ENCODE data around the gene DNAH3. TPM values are rescaled to one million over a fixed set of nuclear protein-coding genes. Genes with fewer than 3 reads are reported as not detected.

The DNAH3 gene
- total RNA-seq, 1 experiment from 2014 or later: 0.24 TPM

DNA sequence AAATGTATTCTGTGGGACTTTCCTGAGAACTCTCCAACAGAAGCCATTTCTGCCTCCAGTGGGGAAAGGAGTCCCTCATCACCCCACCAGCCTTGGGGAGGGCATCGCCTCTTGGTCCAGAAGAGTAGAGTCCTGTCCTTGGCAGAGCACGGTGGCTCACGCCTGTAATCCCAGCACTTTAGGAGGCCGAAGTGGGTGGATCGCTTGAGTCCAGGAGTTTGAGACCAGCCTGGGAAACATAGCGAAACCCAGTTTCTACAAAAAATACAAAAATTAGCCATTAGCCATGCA, 209.1 kb downstream of the DNAH3 start:
- Histone ChIP-seq H4K20me1 (ENCODE audit: control insufficient read depth, insufficient read depth, insufficient read length) (no peaks in the 10 kb centered on the region), H2BK20ac (ENCODE audit: low read depth, low read length, poor library complexity, severe bottlenecking) (no peak overlapping the region), H3K18ac (ENCODE audit: insufficient read length, low read depth, low read length) (no peak overlapping the region), H3K79me1 (ENCODE audit: insufficient read depth, low read depth, low read length, poor library complexity, severe bottlenecking) (no peaks in the 10 kb centered on the region), H4K5ac (ENCODE audit: insufficient read length, low read depth, low read length) (no peak overlapping the region), H4K91ac (ENCODE audit: insufficient read length, low read depth, low read length) (no peak overlapping the region), H3K9ac (ENCODE audit: extremely low read depth, insufficient read length, low read length) (no peak overlapping the region), H2BK15ac (ENCODE audit: low read depth, low read length) (no peak overlapping the region), H2BK120ac (ENCODE audit: low read depth, low read length, poor library complexity, severe bottlenecking) (no peak overlapping the region), H3K27ac (ENCODE audit: insufficient read length, low read depth, low read length) (no peak overlapping the region), H3K27me3 (ENCODE audit: insufficient read depth, low read length) (no peaks in the 10 kb centered on the region), H3K4ac (ENCODE audit: low read depth, low read length) (no peak overlapping the region), H3T11ph (ENCODE audit: low read length) (no peak overlapping the region), H3K56ac (ENCODE audit: insufficient read length, low read depth, low read length) (no peak overlapping the region), H3K4me2 (ENCODE audit: insufficient read depth, insufficient read length, low read length) (no peak overlapping the region), H3K14ac (ENCODE audit: insufficient read depth, low read length) (no peak overlapping the region), H4K8ac (replicated peaks; ENCODE audit: insufficient read length, low read depth, low read length) (no peak overlapping the region), H2AFZ (ENCODE audit: low read length) (no peak overlapping the region), H3K23ac (ENCODE audit: insufficient read length, low read depth, low read length) (no peak overlapping the region), H2BK5ac (ENCODE audit: insufficient read length, low read length) (no peak overlapping the region), H3K23me2 (ENCODE audit: insufficient read length, low read depth, low read length, poor library complexity, severe bottlenecking) (no peaks in the 10 kb centered on the region), H2AK5ac (ENCODE audit: insufficient read length, low read length) (no peak overlapping the region), H3K9me3 (ENCODE audit: control insufficient read depth, low read depth, low read length) (no peaks in the 10 kb centered on the region), H2BK12ac (ENCODE audit: insufficient read length, low read depth, low read length) (no peak overlapping the region), H3K4me1 (ENCODE audit: insufficient read depth, low read length) (no peaks in the 10 kb centered on the region; the same call in 1 of the 2 replicates), H3K79me2 (ENCODE audit: insufficient read depth, low read length) (no peaks in the 10 kb centered on the region)
- no peaks in the 10 kb centered on the region for H3K9me3 Mint-ChIP-seq
- WGBS (ENCODE audit: extremely low coverage, insufficient read length, low lambda C conversion rate): no CpG with 5 or more reads among the region's 6 CpGs
- no peaks in the 10 kb centered on the region for H3K36me3 Mint-ChIP-seq (ENCODE audit: insufficient read depth in 1 of 3, low read depth in 3 of 3)
- TF ChIP-seq, protein P1, sequence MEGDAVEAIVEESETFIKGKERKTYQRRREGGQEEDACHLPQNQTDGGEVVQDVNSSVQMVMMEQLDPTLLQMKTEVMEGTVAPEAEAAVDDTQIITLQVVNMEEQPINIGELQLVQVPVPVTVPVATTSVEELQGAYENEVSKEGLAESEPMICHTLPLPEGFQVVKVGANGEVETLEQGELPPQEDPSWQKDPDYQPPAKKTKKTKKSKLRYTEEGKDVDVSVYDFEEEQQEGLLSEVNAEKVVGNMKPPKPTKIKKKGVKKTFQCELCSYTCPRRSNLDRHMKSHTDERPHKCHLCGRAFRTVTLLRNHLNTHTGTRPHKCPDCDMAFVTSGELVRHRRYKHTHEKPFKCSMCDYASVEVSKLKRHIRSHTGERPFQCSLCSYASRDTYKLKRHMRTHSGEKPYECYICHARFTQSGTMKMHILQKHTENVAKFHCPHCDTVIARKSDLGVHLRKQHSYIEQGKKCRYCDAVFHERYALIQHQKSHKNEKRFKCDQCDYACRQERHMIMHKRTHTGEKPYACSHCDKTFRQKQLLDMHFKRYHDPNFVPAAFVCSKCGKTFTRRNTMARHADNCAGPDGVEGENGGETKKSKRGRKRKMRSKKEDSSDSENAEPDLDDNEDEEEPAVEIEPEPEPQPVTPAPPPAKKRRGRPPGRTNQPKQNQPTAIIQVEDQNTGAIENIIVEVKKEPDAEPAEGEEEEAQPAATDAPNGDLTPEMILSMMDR (conservative IDR thresholded peaks at IDR 0.05): no peak
- H3K4me3 Mint-ChIP-seq: no peak overlapping the region
- no peak overlapping the region; a peak in 1 of 7 replicates for H3K27ac Mint-ChIP-seq
- H3K27me3 Mint-ChIP-seq (ENCODE audit: low read depth): peaks cover 3% of the 10 kb centered on the region; the same call in 1 of the 2 replicates
- H3K4me1 Mint-ChIP-seq: peaks cover 9 to 14% of the 10 kb centered on the region in 2 experiments
- DNase-seq: no peak

All from H9 (cell line).